Thymus (tissue), 11 donors: ENCODE results near the gene RASSF6. TPM values are rescaled to one million over a fixed set of nuclear protein-coding genes. Genes with fewer than 3 reads are reported as not detected.

Experiments used
- DNase-seq, 9 donors: peaks; one replicate each; pipeline ENCODE4 v3.0.0-alpha.2; 2013; ENCODE audit warnings: low spot score in 9 of 9, low read depth in 6 of 9, missing footprints in 1 of 9
- H3K27ac ChIP-seq, 2 donors: one replicate each; pipeline ENCODE4 v1.5.1; 2013; ENCODE audit warnings: control low read depth in 1 of 2, low read depth in 1 of 2, low read length in 1 of 2, mild to moderate bottlenecking in 1 of 2, moderate library complexity in 1 of 2
- H3K27me3 ChIP-seq, 2 donors: one replicate each; pipeline ENCODE4 v1.5.1; 2013; ENCODE audit warnings: low read length in 1 of 2; ENCODE audit not compliant: control insufficient read depth in 2 of 2, insufficient read depth in 1 of 2
- H3K36me3 ChIP-seq, 2 donors: one replicate each; pipeline ENCODE4 v1.5.1; 2013; ENCODE audit warnings: low read length in 1 of 2, mild to moderate bottlenecking in 1 of 2, moderate library complexity in 1 of 2; ENCODE audit not compliant: control insufficient read depth in 2 of 2, insufficient read depth in 2 of 2
- H3K4me1 ChIP-seq, 2 donors: one replicate each; pipeline ENCODE4 v1.5.1; 2013; ENCODE audit warnings: low read length in 2 of 2; ENCODE audit not compliant: control insufficient read depth in 2 of 2, insufficient read depth in 2 of 2
- H3K4me3 ChIP-seq, 2 donors: one replicate each; pipeline ENCODE4 v1.5.1; 2013; ENCODE audit warnings: low read length in 2 of 2, control low read depth in 1 of 2, mild to moderate bottlenecking in 1 of 2
- H3K9me3 ChIP-seq, 2 donors: one replicate each; pipeline ENCODE4 v1.5.1; 2013; ENCODE audit warnings: low read length in 1 of 2, mild to moderate bottlenecking in 1 of 2; ENCODE audit not compliant: control insufficient read depth in 2 of 2, insufficient read depth in 1 of 2
- WGBS: extraction: QIAGEN DNeasy Blood & Tissue Kit; methylation state at CpG from one replicate; pipeline ENCODE4 v1.1.7; 2013; 5-methylcytosine and 5-hydroxymethylcytosine counted together
- polyA plus RNA-seq: library from polyadenylated mRNA; stranded (reverse); fragments of 200-250 nt; gene quantifications from one replicate; pipeline ENCODE4 v1.2.3, GENCODE V29; 2013
- total RNA-seq: library from RNA; stranded (reverse); fragments of 120-200 nt; gene quantifications from one replicate; pipeline ENCODE4 v1.2.4, GENCODE V29; 2013
- donor health status: healthy.

RASSF6 gene
- total and polyA plus RNA-seq, 2 donors, result 10.2 to 16.6 TPM

DNA sequence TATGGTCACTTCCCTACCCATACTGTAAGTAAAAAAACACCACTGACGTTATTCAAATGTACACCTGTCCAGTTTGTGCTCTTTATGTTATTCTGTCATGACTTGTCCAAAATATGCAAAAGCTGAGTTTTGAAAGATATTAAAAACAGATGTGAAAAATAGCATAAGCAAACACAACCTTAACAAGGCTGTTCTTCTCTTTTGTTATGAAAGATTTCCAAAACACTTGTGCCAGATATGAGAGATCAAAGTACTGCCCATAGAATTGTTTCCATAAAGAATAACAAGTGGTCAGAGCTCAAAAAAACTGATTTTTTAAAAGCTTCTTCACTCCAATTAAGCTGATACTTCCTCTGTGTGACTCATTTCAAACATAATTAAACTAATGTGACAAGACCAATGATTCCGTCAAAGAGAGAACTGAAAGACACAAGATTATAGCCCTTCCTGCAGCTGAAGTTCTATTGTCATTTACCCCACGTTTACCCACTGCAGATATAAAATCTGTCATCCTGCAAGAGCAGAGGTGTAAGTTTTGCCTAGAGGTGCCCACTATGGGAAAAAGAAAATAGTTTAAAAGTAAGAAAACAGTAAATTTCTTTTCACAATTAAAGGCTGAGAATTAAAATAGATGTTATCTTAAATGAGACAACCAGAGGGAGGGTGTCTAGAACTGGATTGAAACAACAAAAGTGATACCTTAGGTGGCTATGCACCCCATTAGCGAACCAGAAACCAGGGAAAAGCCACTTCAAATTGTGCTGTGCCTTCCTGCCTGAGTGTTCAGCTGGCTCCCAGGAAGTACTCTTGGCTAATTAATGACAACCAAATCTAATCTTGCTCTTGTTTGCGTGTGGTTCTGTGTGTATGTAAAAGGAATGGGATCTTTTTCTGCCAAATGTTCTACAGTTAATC is 30.1 kb downstream of the RASSF6 start:
- Histone ChIP-seq H3K27ac (peak overlapping the region in 1 of 2 donors; percentile 5), H3K9me3 (no peaks in the 10 kb centered on the region), H3K4me3 (no peak overlapping the region), H3K27me3 (no peaks in the 10 kb centered on the region), H3K4me1 (peaks cover 6 to 17% of the 10 kb centered on the region in 2 donors), H3K36me3 (peaks cover 10 to 51% of the 10 kb centered on the region in 2 donors)
- DNase-seq, result no peak
- WGBS, result 69% methylated on average over 5 of the region's 5 CpGs

DNA sequence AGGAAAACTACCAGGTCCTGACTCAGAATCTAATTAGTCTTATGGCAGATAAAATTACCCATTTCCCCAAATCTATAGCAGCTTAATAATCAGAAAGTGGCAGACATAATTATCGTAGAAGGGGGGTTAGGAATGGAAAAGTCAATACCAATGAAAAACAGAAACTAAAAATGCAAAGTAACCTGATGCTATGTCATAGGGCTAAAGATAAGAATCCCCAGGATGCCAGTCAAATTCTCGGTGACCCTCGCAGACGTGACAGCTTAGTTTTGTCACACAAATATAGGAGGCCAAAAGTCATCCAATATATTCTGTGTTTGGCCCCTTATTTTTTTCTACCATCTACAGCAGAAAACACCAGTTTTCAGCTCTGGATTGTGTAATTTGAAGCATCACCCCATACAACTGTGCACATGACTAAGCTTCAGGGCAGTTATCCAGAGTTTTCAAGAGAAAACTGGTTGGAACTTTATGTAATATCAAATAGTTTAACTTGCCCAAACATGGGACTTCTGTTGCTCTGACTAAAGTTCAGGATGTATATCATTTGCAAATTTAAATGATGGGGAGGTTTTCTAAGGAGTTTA is 30.9 kb downstream of the RASSF6 start:
- Histone ChIP-seq H3K4me3 (no peak overlapping the region), H3K27ac (peak overlapping the region; percentile 5 to 36), H3K4me1 (peaks cover 6 to 16% of the 10 kb centered on the region in 2 donors), H3K9me3 (no peaks in the 10 kb centered on the region), H3K36me3 (peaks cover 14 to 55% of the 10 kb centered on the region in 2 donors), H3K27me3 (no peaks in the 10 kb centered on the region)
- DNase-seq, result no peak
- WGBS, result 97% methylated on average over 4 of the region's 4 CpGs

DNA sequence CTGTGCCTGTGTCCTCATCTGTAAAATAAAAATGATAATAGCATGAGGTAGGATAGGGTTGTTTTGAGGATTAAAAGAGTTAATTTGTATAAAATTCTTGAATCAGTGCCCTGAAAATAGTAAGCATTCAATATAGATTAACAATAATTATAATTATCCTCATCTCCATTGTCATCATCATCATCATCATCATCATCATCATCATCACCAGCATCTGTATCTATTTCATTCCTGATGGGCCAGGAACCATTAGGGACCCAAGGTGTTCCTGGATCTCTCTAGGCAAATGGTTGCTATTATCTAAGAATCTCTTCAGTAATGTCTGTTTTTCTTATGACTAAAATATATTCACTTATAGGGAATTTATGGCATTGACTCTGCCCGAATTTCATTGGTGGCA is 31.6 kb downstream of the RASSF6 start:
- 94% methylated on average over 1 of the region's 1 CpG for WGBS
- DNase-seq, result no peak
- Histone ChIP-seq H3K9me3 (no peaks in the 10 kb centered on the region), H3K36me3 (peaks cover 14 to 61% of the 10 kb centered on the region in 2 donors), H3K4me3 (no peak overlapping the region), H3K27ac (no peak overlapping the region), H3K4me1 (peaks cover 6 to 14% of the 10 kb centered on the region in 2 donors), H3K27me3 (no peaks in the 10 kb centered on the region)

DNA sequence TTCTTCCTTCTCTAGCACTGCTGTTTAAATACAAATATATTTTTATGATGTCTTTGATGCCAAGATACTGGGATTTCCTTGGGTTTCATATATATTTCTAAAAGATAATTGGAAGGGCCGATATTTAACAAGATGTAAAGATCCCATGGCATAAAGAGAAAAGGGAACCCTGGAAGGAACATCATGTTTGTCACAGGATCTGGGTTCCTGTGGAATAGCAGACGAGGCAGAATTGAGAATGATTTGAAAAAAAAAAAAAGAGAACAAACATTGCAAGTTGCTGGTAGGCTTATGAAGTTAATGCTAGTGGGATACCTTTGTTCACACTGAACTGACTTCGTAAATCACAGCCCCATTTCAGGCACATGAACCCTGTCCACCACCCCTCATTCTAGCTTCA is 33.6 kb downstream of the RASSF6 start:
- peaks cover 2 to 9% of the 10 kb centered on the region in 2 donors for H3K4me1 ChIP-seq
- 97% methylated on average over 3 of the region's 3 CpGs for WGBS
- H3K27me3 ChIP-seq, result no peaks in the 10 kb centered on the region
- H3K36me3 ChIP-seq, result peaks cover 10 to 58% of the 10 kb centered on the region in 2 donors
- no peak overlapping the region for H3K27ac ChIP-seq
- no peaks in the 10 kb centered on the region for H3K9me3 ChIP-seq
- no peak for DNase-seq
- H3K4me3 ChIP-seq, result no peak overlapping the region

DNA sequence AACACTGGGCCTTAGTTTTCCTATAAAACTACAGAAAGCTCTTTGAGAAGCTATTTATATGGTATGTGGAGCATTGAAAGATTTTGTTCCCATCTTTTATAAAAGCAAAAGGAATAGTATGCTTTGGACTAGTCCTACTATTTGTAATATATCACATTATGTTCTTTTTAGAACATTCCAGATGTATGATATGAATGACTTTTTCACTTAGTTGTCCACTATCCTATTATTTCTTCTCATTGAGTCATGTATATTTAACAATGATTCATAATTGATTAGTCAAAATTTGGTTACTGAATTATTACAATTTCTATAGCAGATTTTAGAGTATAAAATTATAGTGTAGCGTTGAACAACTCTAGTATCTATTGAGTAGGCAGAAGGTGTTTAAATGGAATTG is 34.2 kb downstream of the RASSF6 start:
- H3K27ac ChIP-seq, result no peak overlapping the region
- H3K4me1 ChIP-seq, result peaks cover 2 to 5% of the 10 kb centered on the region in 2 donors
- 99% methylated on average over 1 of the region's 1 CpG for WGBS
- H3K4me3 ChIP-seq, result no peak overlapping the region
- no peak for DNase-seq
- H3K27me3 ChIP-seq, result no peaks in the 10 kb centered on the region
- no peaks in the 10 kb centered on the region for H3K9me3 ChIP-seq
- peaks cover 12 to 60% of the 10 kb centered on the region in 2 donors for H3K36me3 ChIP-seq

DNA sequence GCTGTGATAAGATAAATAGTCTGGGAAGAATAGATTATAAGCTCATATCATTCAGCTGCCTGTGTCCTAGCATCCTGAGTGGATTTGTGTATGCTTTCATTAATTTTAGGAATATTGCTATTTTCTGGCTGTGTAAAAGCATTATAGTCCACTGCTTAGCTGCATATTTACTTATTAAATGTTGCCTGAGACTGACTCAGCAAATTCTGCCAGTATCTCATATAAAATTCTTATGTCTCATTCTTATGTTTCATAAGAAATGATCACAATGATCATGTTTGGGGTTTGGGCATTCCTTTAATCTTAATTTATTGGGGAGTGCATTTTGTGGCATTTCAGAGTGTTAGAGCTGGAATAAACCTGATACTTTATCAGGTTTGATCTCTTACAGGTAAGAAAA is 34.9 kb downstream of the RASSF6 start:
- no peaks in the 10 kb centered on the region for H3K9me3 ChIP-seq
- no peak overlapping the region for H3K27ac ChIP-seq
- no peaks in the 10 kb centered on the region for H3K27me3 ChIP-seq
- H3K4me1 ChIP-seq, result peaks cover 0 to 2% of the 10 kb centered on the region in 2 donors
- H3K4me3 ChIP-seq, result no peak overlapping the region
- H3K36me3 ChIP-seq, result peaks cover 13 to 56% of the 10 kb centered on the region in 2 donors
- no peak for DNase-seq

DNA sequence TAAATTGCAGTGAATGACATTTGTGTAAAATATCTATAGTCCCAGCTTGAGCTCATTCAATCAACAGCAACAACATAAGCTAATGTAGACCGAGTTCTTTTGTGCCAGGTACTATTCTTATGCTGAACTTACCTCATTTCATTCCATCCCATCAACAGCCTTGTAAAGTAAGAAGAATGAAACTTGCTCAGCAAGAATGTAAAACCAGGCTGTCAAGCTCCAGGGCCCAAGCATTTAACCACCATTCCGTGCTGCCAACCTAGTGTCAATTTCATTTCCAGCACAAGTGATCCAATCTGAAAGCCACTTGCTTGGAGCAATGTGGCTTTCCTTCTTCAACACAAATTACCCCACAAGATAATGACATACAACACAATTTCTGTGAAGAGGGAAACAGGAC is 36.6 kb downstream of the RASSF6 start:
- H3K4me3 ChIP-seq, result no peak overlapping the region
- 93% methylated on average over 2 of the region's 2 CpGs for WGBS
- H3K27ac ChIP-seq, result no peak overlapping the region
- no peaks in the 10 kb centered on the region for H3K4me1 ChIP-seq
- H3K27me3 ChIP-seq, result no peaks in the 10 kb centered on the region
- H3K9me3 ChIP-seq, result no peaks in the 10 kb centered on the region
- DNase-seq, result no peak
- H3K36me3 ChIP-seq, result peaks cover 13 to 41% of the 10 kb centered on the region in 2 donors

DNA sequence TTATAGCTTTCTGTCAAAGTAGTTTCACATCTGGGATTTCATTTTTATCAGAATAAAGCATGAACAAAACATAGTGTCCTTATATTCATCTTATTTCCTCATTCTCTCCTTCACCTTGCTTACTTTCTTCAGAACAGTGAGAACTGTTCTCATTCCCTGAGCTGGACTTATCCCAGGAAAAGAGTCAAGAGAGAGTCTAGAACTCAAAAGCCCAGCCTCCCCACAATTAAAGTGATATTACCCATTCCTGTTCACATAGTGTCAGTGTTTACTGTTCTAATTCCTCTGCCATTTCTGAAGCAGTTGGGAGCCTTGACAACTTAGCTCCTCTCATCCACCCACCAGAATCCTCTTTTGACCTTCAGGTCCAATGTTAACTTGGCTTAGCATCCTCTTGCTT is 42.9 kb downstream of the RASSF6 start:
- Histone ChIP-seq H3K36me3 (peaks cover 7 to 29% of the 10 kb centered on the region in 2 donors), H3K4me3 (no peak overlapping the region), H3K4me1 (peaks cover 5 to 11% of the 10 kb centered on the region in 2 donors), H3K27me3 (no peaks in the 10 kb centered on the region), H3K27ac (peak overlapping the region in 1 of 2 donors; percentile 53), H3K9me3 (no peaks in the 10 kb centered on the region)
- no peak for DNase-seq

DNA sequence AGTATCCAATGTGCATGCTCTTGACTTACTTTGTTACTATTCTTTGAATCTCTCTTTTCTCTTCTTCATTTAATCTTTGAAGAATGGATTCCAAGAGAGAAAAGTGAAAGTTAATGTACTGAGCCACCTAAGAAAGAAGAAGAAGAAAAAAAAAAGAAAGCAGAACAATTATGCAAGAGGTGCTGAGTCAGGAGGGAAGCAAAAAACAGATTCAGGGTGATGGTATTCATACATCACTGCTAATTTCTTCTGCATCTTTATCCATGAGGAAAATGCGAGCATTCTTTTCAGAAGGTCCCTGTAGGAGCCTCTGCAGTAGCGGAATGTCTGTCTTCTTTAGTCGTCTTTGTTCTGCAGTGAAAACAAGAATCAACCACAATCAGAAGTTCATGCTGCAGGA is 43.9 kb downstream of the RASSF6 start:
- WGBS, result 68% methylated on average over 3 of the region's 3 CpGs
- Histone ChIP-seq H3K27ac (peak overlapping the region in 1 of 2 donors; percentile 10), H3K36me3 (peaks cover 4 to 24% of the 10 kb centered on the region in 2 donors), H3K9me3 (peaks cover 0 to 2% of the 10 kb centered on the region in 2 donors), H3K4me3 (no peak overlapping the region), H3K4me1 (peaks cover 5 to 11% of the 10 kb centered on the region in 2 donors), H3K27me3 (no peaks in the 10 kb centered on the region)
- DNase-seq, result peak in 1 of 9 donors; percentile 25
